Measurements from ENCODE around the gene ZNF594.
"Not testable (repeated sequence)": the region's sequence is repeated elsewhere in the genome, so short reads cannot be mapped to it uniquely, and the experiment has no call there.

The ZNF594 gene

GRCh38 chr17:5191541-5192417 is at the start of gene ZNF594:
ZNF594 (minus strand) TSS chr17:5191868; CDS start chr17:5184256, 7,612 bp downstream.
- Histone ChIP-seq H3K27ac (ENCODE audit: low read length) (no peak within 1 kb of the TSS), H3K36me3 (ENCODE audit: control insufficient read depth in 1 of 2, insufficient read depth in 2 of 2, low read length in 2 of 2) (peaks cover 0 to 19% of the 10 kb centered on the region in 2 donors), H3K9me3 (ENCODE audit: control insufficient read depth in 1 of 2, low read length in 2 of 2) (peaks cover 7 to 12% of the 10 kb centered on the region in 2 donors), H3K27me3 (ENCODE audit: low read depth, low read length) (no peaks in the 10 kb centered on the region), H3K4me3 (ENCODE audit: low read depth in 1 of 2, low read length in 2 of 2) (peak within 1 kb of the TSS; percentile 61 to 94), H3K4me1 (ENCODE audit: control insufficient read depth in 1 of 2, insufficient read depth in 2 of 2, low read length in 2 of 2) (peaks cover 0 to 20% of the 10 kb centered on the region in 2 donors)

DNA sequence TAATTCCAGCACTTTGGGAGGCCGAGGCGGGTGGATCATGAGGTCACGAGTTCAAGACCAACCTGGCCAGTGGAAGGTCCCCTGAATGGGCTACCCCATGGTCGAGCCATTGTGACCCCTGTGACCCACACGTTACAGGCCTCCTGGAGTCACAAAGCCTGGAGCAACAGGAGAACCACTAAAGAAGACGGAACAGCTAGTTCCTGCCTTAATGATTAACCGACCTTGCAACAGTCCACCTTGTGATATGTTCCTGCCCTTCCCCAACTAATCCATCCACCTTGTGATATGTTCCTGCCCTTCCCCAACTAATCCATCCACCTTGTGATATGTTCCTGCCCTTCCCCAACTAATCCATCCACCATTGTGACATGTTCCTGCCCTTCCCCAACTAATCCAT is 48.1 kb upstream of the ZNF594 start:
- not testable (repeated sequence) for H3K9me3 ChIP-seq (ENCODE audit: control insufficient read depth in 1 of 2, low read length in 2 of 2)

GRCh38 chr17:5238333-5238732 is 46.7 kb upstream of the ZNF594 start:
- H3K36me3 ChIP-seq (ENCODE audit: control insufficient read depth in 1 of 2, insufficient read depth in 2 of 2, low read length in 2 of 2): no peaks in the 10 kb centered on the region
- no peak overlapping the region for H3K27ac ChIP-seq (ENCODE audit: low read length)
- no peaks in the 10 kb centered on the region for H3K9me3 ChIP-seq (ENCODE audit: control insufficient read depth in 1 of 2, low read length in 2 of 2)
- H3K27me3 ChIP-seq (ENCODE audit: low read depth, low read length): no peaks in the 10 kb centered on the region
- no peaks in the 10 kb centered on the region for H3K4me1 ChIP-seq (ENCODE audit: control insufficient read depth in 1 of 2, insufficient read depth in 2 of 2, low read length in 2 of 2)
- no peak overlapping the region for H3K4me3 ChIP-seq (ENCODE audit: low read depth in 1 of 2, low read length in 2 of 2)

More for the DNA sequence above, 48.1 kb upstream of the ZNF594 start:
- H3K4me1 ChIP-seq (ENCODE audit: control insufficient read depth in 1 of 2, insufficient read depth in 2 of 2, low read length in 2 of 2); H3K27me3 ChIP-seq (ENCODE audit: low read depth, low read length); H3K27ac ChIP-seq (ENCODE audit: low read length); H3K36me3 ChIP-seq (ENCODE audit: control insufficient read depth in 1 of 2, insufficient read depth in 2 of 2, low read length in 2 of 2); H3K4me3 ChIP-seq (ENCODE audit: low read depth in 1 of 2, low read length in 2 of 2): not testable (repeated sequence)

DNA sequence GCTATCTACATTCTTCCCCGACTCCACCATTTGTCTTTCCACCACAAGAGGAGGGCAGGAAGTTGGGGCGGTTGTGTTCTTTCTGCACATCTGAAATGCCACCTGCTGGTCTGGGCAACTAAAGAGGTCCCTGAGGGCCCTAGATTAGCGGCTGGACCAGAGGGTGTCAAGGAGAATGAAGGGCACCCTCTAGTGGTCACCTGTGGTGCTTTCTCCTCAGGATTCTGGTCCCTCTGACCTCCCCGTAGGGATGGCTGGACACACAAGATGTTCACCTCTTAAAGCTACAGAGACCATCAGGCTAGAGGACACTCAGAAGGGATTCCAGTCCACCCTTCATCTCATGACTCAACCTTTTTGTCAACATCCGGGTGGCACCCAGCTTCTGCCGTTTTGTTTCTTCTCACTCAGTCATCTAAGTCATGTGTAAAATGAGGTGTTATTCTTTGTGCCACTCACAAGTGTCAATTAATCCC is 45.9 kb upstream of the ZNF594 start:
- Histone ChIP-seq H3K27me3 (ENCODE audit: low read depth, low read length) (no peaks in the 10 kb centered on the region), H3K4me3 (ENCODE audit: low read depth in 1 of 2, low read length in 2 of 2) (no peak overlapping the region), H3K36me3 (ENCODE audit: control insufficient read depth in 1 of 2, insufficient read depth in 2 of 2, low read length in 2 of 2) (no peaks in the 10 kb centered on the region), H3K9me3 (ENCODE audit: control insufficient read depth in 1 of 2, low read length in 2 of 2) (no peaks in the 10 kb centered on the region), H3K27ac (ENCODE audit: low read length) (no peak overlapping the region), H3K4me1 (ENCODE audit: control insufficient read depth in 1 of 2, insufficient read depth in 2 of 2, low read length in 2 of 2) (no peaks in the 10 kb centered on the region)

- Histone ChIP-seq H3K4me1 (ENCODE audit: control insufficient read depth in 1 of 2, insufficient read depth in 2 of 2, low read length in 2 of 2) (no peaks in the 10 kb centered on the region), H3K27me3 (ENCODE audit: low read depth, low read length) (no peaks in the 10 kb centered on the region), H3K36me3 (ENCODE audit: control insufficient read depth in 1 of 2, insufficient read depth in 2 of 2, low read length in 2 of 2) (no peaks in the 10 kb centered on the region), H3K27ac (ENCODE audit: low read length) (no peak overlapping the region), H3K4me3 (ENCODE audit: low read depth in 1 of 2, low read length in 2 of 2) (no peak overlapping the region), H3K9me3 (ENCODE audit: control insufficient read depth in 1 of 2, low read length in 2 of 2) (no peaks in the 10 kb centered on the region)
Measured at GRCh38 chr17:5236938-5237540, 45.4 kb upstream of the ZNF594 start.

DNA sequence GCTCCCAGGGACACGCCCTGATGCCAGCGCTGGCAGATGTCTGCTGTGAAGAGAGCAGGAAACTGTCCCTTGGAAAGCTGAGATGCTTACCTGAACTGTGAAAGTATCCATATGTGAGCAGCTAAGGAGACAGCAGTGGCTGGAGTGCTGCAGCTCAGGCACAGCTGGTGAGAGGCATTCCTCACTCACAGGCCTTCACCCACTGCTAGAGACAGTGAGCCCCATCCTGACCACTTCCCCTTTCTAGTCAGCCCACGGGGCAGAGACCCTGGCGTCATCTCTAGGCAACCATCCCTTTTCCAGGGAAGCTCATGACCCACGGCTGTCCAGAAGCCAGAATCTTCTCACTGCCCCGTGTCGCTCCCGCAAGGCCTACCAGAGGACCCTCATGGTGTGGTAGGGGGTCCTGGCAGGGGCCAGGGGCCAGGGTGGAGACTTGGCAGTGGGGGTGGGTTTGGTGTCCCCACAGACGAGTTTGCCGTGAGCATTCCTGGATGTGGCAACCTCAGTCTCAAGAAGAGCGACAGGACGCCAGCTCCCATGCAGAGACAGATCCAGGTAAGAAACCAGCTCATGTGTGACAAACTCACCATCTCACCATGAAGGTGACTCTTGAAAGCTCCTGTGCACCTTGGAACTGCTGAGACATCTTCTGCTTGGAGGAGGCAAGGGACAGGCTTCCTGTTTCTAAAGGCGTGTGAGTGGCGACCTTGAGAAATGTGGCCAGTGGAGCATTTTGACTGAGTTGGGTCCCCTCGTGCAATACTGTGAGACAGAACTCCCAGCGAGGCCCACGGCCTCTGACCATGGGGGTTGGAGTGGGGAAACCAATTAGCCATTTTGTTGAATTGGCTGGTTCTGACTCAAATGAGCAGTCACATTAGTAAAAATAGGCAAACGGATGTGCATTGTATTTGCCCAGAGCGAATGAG is 43.2 kb upstream of the ZNF594 start, which contains the start of gene SCIMP:
TSS of gene SCIMP (minus strand) at position 216 of the 932 bp plus-strand sequence. CDS start at position 111, 105 bp downstream.
- H3K4me1 ChIP-seq (ENCODE audit: control insufficient read depth in 1 of 2, insufficient read depth in 2 of 2, low read length in 2 of 2): no peaks in the 10 kb centered on the region
- no peaks in the 10 kb centered on the region for H3K36me3 ChIP-seq (ENCODE audit: control insufficient read depth in 1 of 2, insufficient read depth in 2 of 2, low read length in 2 of 2)
- no peak within 1 kb of the TSS for H3K4me3 ChIP-seq (ENCODE audit: low read depth in 1 of 2, low read length in 2 of 2)
- peak within 1 kb of the TSS; percentile 31 for H3K27ac ChIP-seq (ENCODE audit: low read length)
- H3K9me3 ChIP-seq (ENCODE audit: control insufficient read depth in 1 of 2, low read length in 2 of 2): no peaks in the 10 kb centered on the region
- H3K27me3 ChIP-seq (ENCODE audit: low read depth, low read length): no peaks in the 10 kb centered on the region

- not testable (repeated sequence) for H3K36me3 ChIP-seq (ENCODE audit: control insufficient read depth in 1 of 2, insufficient read depth in 2 of 2, low read length in 2 of 2); H3K4me3 ChIP-seq (ENCODE audit: low read depth in 1 of 2, low read length in 2 of 2); H3K27ac ChIP-seq (ENCODE audit: low read length); H3K4me1 ChIP-seq (ENCODE audit: control insufficient read depth in 1 of 2, insufficient read depth in 2 of 2, low read length in 2 of 2); H3K27me3 ChIP-seq (ENCODE audit: low read depth, low read length); H3K9me3 ChIP-seq (ENCODE audit: control insufficient read depth in 1 of 2, low read length in 2 of 2)
Measured at GRCh38 chr17:5233492-5233891, 41.8 kb upstream of the ZNF594 start.

- H3K27ac ChIP-seq (ENCODE audit: low read length): no peak overlapping the region
- no peaks in the 10 kb centered on the region for H3K4me1 ChIP-seq (ENCODE audit: control insufficient read depth in 1 of 2, insufficient read depth in 2 of 2, low read length in 2 of 2)
Measured at GRCh38 chr17:5226940-5227878, 35.5 kb upstream of the ZNF594 start.

GRCh38 chr17:5225668-5226457 is 34.2 kb upstream of the ZNF594 start:
- no peak overlapping the region for H3K27ac ChIP-seq (ENCODE audit: low read length)
- H3K36me3 ChIP-seq (ENCODE audit: control insufficient read depth in 1 of 2, insufficient read depth in 2 of 2, low read length in 2 of 2): peaks cover 0 to 13% of the 10 kb centered on the region in 2 donors
- no peak overlapping the region for H3K4me3 ChIP-seq (ENCODE audit: low read depth in 1 of 2, low read length in 2 of 2)
- H3K9me3 ChIP-seq (ENCODE audit: control insufficient read depth in 1 of 2, low read length in 2 of 2): no peaks in the 10 kb centered on the region
- no peaks in the 10 kb centered on the region for H3K27me3 ChIP-seq (ENCODE audit: low read depth, low read length)
- H3K4me1 ChIP-seq (ENCODE audit: control insufficient read depth in 1 of 2, insufficient read depth in 2 of 2, low read length in 2 of 2): peaks cover 0 to 3% of the 10 kb centered on the region in 2 donors

More at GRCh38 chr17:5226940-5227878, 35.5 kb upstream of the ZNF594 start:
- no peaks in the 10 kb centered on the region for H3K9me3 ChIP-seq (ENCODE audit: control insufficient read depth in 1 of 2, low read length in 2 of 2)
- H3K4me3 ChIP-seq (ENCODE audit: low read depth in 1 of 2, low read length in 2 of 2): no peak overlapping the region
- no peaks in the 10 kb centered on the region for H3K27me3 ChIP-seq (ENCODE audit: low read depth, low read length)
- peaks cover 0 to 13% of the 10 kb centered on the region in 2 donors for H3K36me3 ChIP-seq (ENCODE audit: control insufficient read depth in 1 of 2, insufficient read depth in 2 of 2, low read length in 2 of 2)

All from muscle layer of duodenum (tissue), 2 donors.